Colonic mucosa (tissue), 4 donors: ENCODE measurements around the gene COL20A1. TPM values are rescaled to one million over a fixed set of nuclear protein-coding genes. Genes with fewer than 3 reads are reported as not detected.

Experiments used
- DNase-seq: peaks from one replicate; pipeline ENCODE4 v3.0.0-alpha.2; 2020
- H3K27ac ChIP-seq: fragments of 200-600 bp; one replicate; pipeline ENCODE4 v1.8.0; 2021
- H3K27me3 ChIP-seq: fragments of 200-600 bp; one replicate; pipeline ENCODE4 v1.8.0; 2021
- H3K36me3 ChIP-seq: fragments of 200-600 bp; one replicate; pipeline ENCODE4 v1.8.0; 2021
- H3K4me1 ChIP-seq: fragments of 200-600 bp; one replicate; pipeline ENCODE4 v1.8.0; 2021; ENCODE audit warnings: mild to moderate bottlenecking
- H3K4me3 ChIP-seq: fragments of 200-600 bp; one replicate; pipeline ENCODE4 v1.8.0; 2021
- H3K9ac ChIP-seq, 2 donors: one replicate each; pipeline ENCODE4 v1.7.0; 2013; ENCODE audit warnings: control low read depth in 2 of 2, low read depth in 2 of 2, low read length in 2 of 2
- H3K9me3 ChIP-seq: fragments of 200-600 bp; one replicate; pipeline ENCODE4 v1.8.0; 2021
- CTCF ChIP-seq: fragments of 200-600 bp; IDR thresholded peaks from one replicate; pipeline ENCODE4 v1.8.0; 2022; ENCODE audit warnings: antibody characterized with exemption, mild to moderate bottlenecking
- intact Hi-C: fragments of 100-400 bp; cut with DNase I; formaldehyde crosslinking; loops from one replicate; pipeline ENCODE4 v1.14.1; 2022
- total RNA-seq, 2 donors: library from RNA; stranded (reverse); fragmentation: NEBNext Ultra II Directional in 1 of 2; extraction: Animal tissue kit (Norgen Biotek cat#: 25700) in 1 of 2; gene quantifications; one replicate each; pipeline ENCODE4 v1.2.1, GENCODE V29; 2021
- donor health status: healthy.
- donor health status: DM: no; HTN: no; CAD: no.
- donor health status: DM: no; HTN: no; CAD: no.

COL20A1 gene
- total RNA-seq, 2 donors from 2014 or later: not detected

- no peaks in the 10 kb centered on the region for H3K9me3 ChIP-seq
- no peak overlapping the region for H3K4me3 ChIP-seq
- intact Hi-C loops: no loop called here
- no peak overlapping the region for H3K9ac ChIP-seq
- H3K27ac ChIP-seq: no peak overlapping the region
- H3K36me3 ChIP-seq: no peaks in the 10 kb centered on the region
- no peaks in the 10 kb centered on the region for H3K4me1 ChIP-seq
- DNase-seq: no peak
- no peaks in the 10 kb centered on the region for H3K27me3 ChIP-seq
- no peak for TF ChIP-seq CTCF
These were observed 27.1 kb downstream of the COL20A1 start for GRCh38 chr20:63320041-63320511.

- intact Hi-C loops: no loop called here
- Histone ChIP-seq H3K9me3 (no peaks in the 10 kb centered on the region), H3K4me1 (no peaks in the 10 kb centered on the region), H3K27ac (no peak overlapping the region), H3K9ac (no peak overlapping the region), H3K27me3 (no peaks in the 10 kb centered on the region), H3K4me3 (no peak overlapping the region), H3K36me3 (no peaks in the 10 kb centered on the region)
- no peak for TF ChIP-seq CTCF
- no peak for DNase-seq
These were observed 27.7 kb downstream of the COL20A1 start for GRCh38 chr20:63320616-63321147.

- no peak overlapping the region for H3K9ac ChIP-seq
- no peaks in the 10 kb centered on the region for H3K27me3 ChIP-seq
- no peak overlapping the region for H3K4me3 ChIP-seq
- DNase-seq: no peak
- no peaks in the 10 kb centered on the region for H3K9me3 ChIP-seq
- intact Hi-C loops: no loop called here
- H3K4me1 ChIP-seq: no peaks in the 10 kb centered on the region
- H3K27ac ChIP-seq: no peak overlapping the region
- no peaks in the 10 kb centered on the region for H3K36me3 ChIP-seq
- no peak for TF ChIP-seq CTCF
These were observed 28.3 kb downstream of the COL20A1 start for GRCh38 chr20:63321148-63321831.

GRCh38 chr20:63322146-63322932, 29.4 kb downstream of the COL20A1 start:
- no peaks in the 10 kb centered on the region for H3K9me3 ChIP-seq
- no peak overlapping the region for H3K4me3 ChIP-seq
- intact Hi-C loops: no loop called here
- H3K4me1 ChIP-seq: no peaks in the 10 kb centered on the region
- no peak for DNase-seq
- no peaks in the 10 kb centered on the region for H3K36me3 ChIP-seq
- no peak overlapping the region for H3K27ac ChIP-seq
- no peak for TF ChIP-seq CTCF
- H3K27me3 ChIP-seq: no peaks in the 10 kb centered on the region
- H3K9ac ChIP-seq: no peak overlapping the region

GRCh38 chr20:63322933-63323273, 29.9 kb downstream of the COL20A1 start:
- Histone ChIP-seq H3K9ac (no peak overlapping the region), H3K4me1 (no peaks in the 10 kb centered on the region), H3K27ac (no peak overlapping the region), H3K36me3 (no peaks in the 10 kb centered on the region), H3K4me3 (no peak overlapping the region), H3K9me3 (no peaks in the 10 kb centered on the region), H3K27me3 (no peaks in the 10 kb centered on the region)
- intact Hi-C loops: no loop called here
- DNase-seq: no peak
- no peak for TF ChIP-seq CTCF
